Measurements from ENCODE around the gene C1orf210.

GRCh38 chr1:43321331-43321891 is 36.0 kb upstream of the C1orf210 start:
- TF ChIP-seq CTCF (IDR thresholded peaks at IDR 0.05; ENCODE audit: low read length) (no peak), EZH2 (IDR thresholded peaks at IDR 0.05; ENCODE audit: borderline replicate concordance, low read length) (no peak)
